ENCODE data around the gene ACTN1. TPM values are rescaled to one million over a fixed set of nuclear protein-coding genes. Genes with fewer than 3 reads are reported as not detected.

The ACTN1 gene
- total and polyA plus RNA-seq, 2 of the 8 experiments (the other 6 are each of a cell fraction or from before 2014, with no cell fraction given) = 236 to 262 TPM

GRCh38 chr14:68824517-68825347 lies 154.4 kb downstream of the ACTN1 start:
- Histone ChIP-seq H4K91ac (replicated peaks; ENCODE audit: insufficient read length, low read length) (peak overlapping the region; percentile 48), H3K27me3 (replicated peaks in 1 of 4; ENCODE audit: control insufficient read depth in 3 of 4, extremely low read depth in 1 of 4, insufficient read depth in 3 of 4, low read length in 3 of 4) (no peaks in the 10 kb centered on the region), H3K4me1 (replicated peaks in 1 of 4; ENCODE audit: control insufficient read depth in 3 of 4, insufficient read depth in 4 of 4, low read length in 3 of 4) (peaks cover 0 to 7% (median 2%) of the 10 kb centered on the region in 4 experiments; a peak in 3 of 7 replicates), H3K9me3 (ENCODE audit: insufficient read depth in 2 of 2, low read depth in 1 of 2, low read length in 1 of 2) (no peaks in the 10 kb centered on the region), H4K8ac (ENCODE audit: extremely low read depth, insufficient read depth, low read length) (peak overlapping the region; percentile 42), H2AK5ac (ENCODE audit: low read depth, low read length) (no peak overlapping the region), H3K27ac (ENCODE audit: low read depth, low read length) (no peak overlapping the region), H3K18ac (ENCODE audit: extremely low read depth, low read length) (peak overlapping the region; percentile 4; the same call in 1 of the 2 replicates), H4K5ac (ENCODE audit: insufficient read length, low read depth, low read length) (no peak overlapping the region), H3K79me2 (ENCODE audit: control insufficient read depth in 1 of 2, insufficient read depth in 2 of 2, low read length in 2 of 2) (no peaks in the 10 kb centered on the region), H3K14ac (ENCODE audit: insufficient read length) (no peak overlapping the region), H3K4me3 (ENCODE audit: extremely low read depth in 1 of 4, insufficient read depth in 2 of 4, low read depth in 3 of 4, low read length in 4 of 4) (no peak overlapping the region), H3K23me2 (ENCODE audit: low read depth, low read length) (no peaks in the 10 kb centered on the region), H3K79me1 (ENCODE audit: low read depth, low read length) (no peaks in the 10 kb centered on the region), H3K9ac (replicated peaks in 1 of 4; ENCODE audit: extremely low read depth in 1 of 4, low read depth in 3 of 4, low read length in 3 of 4) (no peak overlapping the region), H3K4ac (replicated peaks; ENCODE audit: insufficient read length, low read depth, low read length) (peak overlapping the region; percentile 24), H2AFZ (ENCODE audit: low read length) (peak overlapping the region; percentile 97), H2BK12ac (ENCODE audit: low read depth, low read length) (0 out of 2 replicates have a peak overlapping the region, but pooled peaks have one; percentile 32), H4K20me1 (replicated peaks in 1 of 2; ENCODE audit: control insufficient read depth in 1 of 2, insufficient read depth in 2 of 2, low read length in 2 of 2) (no peaks in the 10 kb centered on the region), H2BK120ac (replicated peaks; ENCODE audit: low read depth, low read length) (no peak overlapping the region), H3K23ac (ENCODE audit: insufficient read length) (no peak overlapping the region), H3K36me3 (ENCODE audit: control insufficient read depth in 2 of 4, insufficient read depth in 4 of 4, low read length in 3 of 4) (no peaks in the 10 kb centered on the region), H3K56ac (replicated peaks; ENCODE audit: insufficient read length, low read depth, low read length) (no peak overlapping the region), H2BK5ac (ENCODE audit: low read depth, low read length) (no peak overlapping the region), H2BK20ac (ENCODE audit: low read length) (peak overlapping the region; percentile 56; the same call in 1 of the 2 replicates), H3K4me2 (ENCODE audit: insufficient read depth in 1 of 2, low read depth in 2 of 2, low read length in 2 of 2) (peak overlapping the region in 1 of 2 experiments; percentile 38; a peak in 2 of 4 replicates), H2BK15ac (ENCODE audit: low read length) (peak overlapping the region; percentile 54; the same call in 1 of the 2 replicates)
- WGBS, 2 experiments (ENCODE audit: extremely low coverage in 1 of 2, insufficient coverage in 1 of 2, insufficient read length in 1 of 2, insufficient replicate concordance in 2 of 2, low coverage in 1 of 2, low lambda C conversion rate in 2 of 2, missing lambda C conversion rate in 1 of 2) = 31% methylated on average over 11 of the region's 11 CpGs; no CpG with 5 or more reads in 1 of the 2 experiments
- ChIA-PET CTCF (ENCODE audit: partially characterized antibody) (interaction anchor here (0.5 to 5.3 kb wide), 43 partner anchors 7 to 1263 kb away, joined by 3 to 47 read pairs (median 4); no protein-coding TSS in a partner anchor), POLR2A (ENCODE audit: partially characterized antibody) (interaction anchor here (0.6 to 5.3 kb wide), 5 partner anchors 9 to 38 kb away, joined by 3 to 30 read pairs (median 3); partner anchors contain the start of gene ZFP36L1)
- FAIRE-seq (peak; percentile 32), DNase-seq (ENCODE audit: low read depth in 1 of 2, low spot score in 2 of 2) (peak; percentile 78 to 97)
- TF ChIP-seq TBP (IDR thresholded peaks at IDR 0.05; ENCODE audit: low read depth, low read length) (peak; percentile 71; the same call in 1 of the 2 replicates), CHD2 (IDR thresholded peaks at IDR 0.05; ENCODE audit: low read length) (peak; percentile 54; the same call in 1 of the 2 replicates), SRF (IDR thresholded peaks at IDR 0.05; ENCODE audit: low read depth, low read length) (peak; percentile 52; the same call in 1 of the 2 replicates), SP4 (IDR thresholded peaks at IDR 0.05; ENCODE audit: low read length) (peak; percentile 78; the same call in 1 of the 2 replicates), SIN3A (conservative IDR thresholded peaks at IDR 0.05 in 1 of 2, IDR thresholded peaks at IDR 0.05 in 1 of 2; ENCODE audit: low read depth in 1 of 2, low read length in 2 of 2) (peak in 1 of 2 experiments; percentile 75; a peak in 1 of 4 replicates), YY1 (IDR thresholded peaks at IDR 0.05; ENCODE audit: low read depth, low read length) (peak; percentile 69; the same call in 1 of the 2 replicates), RAD21 (IDR thresholded peaks at IDR 0.05 in 1 of 2, conservative IDR thresholded peaks at IDR 0.05 in 1 of 2; ENCODE audit: low read depth in 2 of 2, low read length in 2 of 2) (peak; percentile 88 to 89), SIRT6 (IDR thresholded peaks at IDR 0.05; ENCODE audit: low read length) (no peak), GTF2F1 (IDR thresholded peaks at IDR 0.05; ENCODE audit: borderline replicate concordance, low read depth, low read length) (no peak), CTBP2 (IDR thresholded peaks at IDR 0.05; ENCODE audit: borderline replicate concordance, insufficient read depth, insufficient read length, low read length) (no peak), RXRA (IDR thresholded peaks at IDR 0.05; ENCODE audit: insufficient read depth, low read depth, low read length) (no peak)

Measured in H1 (cell line).